Testis (tissue), 3 donors: ENCODE data around the gene SNTG2. TPM values are rescaled to one million over a fixed set of nuclear protein-coding genes. Genes with fewer than 3 reads are reported as not detected.

ENCODE experiments used
- DNase-seq: peaks from one replicate; pipeline ENCODE4 v3.0.0-alpha.2; 2019
- H3K27ac ChIP-seq, 2 donors: fragments of 200-600 bp; sonication (generic); one replicate each; pipeline ENCODE4 v1.5.1; 2019
- H3K27me3 ChIP-seq: fragments of 200-600 bp; sonication (generic); one replicate; pipeline ENCODE4 v1.5.1; 2019
- H3K36me3 ChIP-seq: fragments of 200-600 bp; sonication (generic); one replicate; pipeline ENCODE4 v1.5.1; 2017; ENCODE audit warnings: low read depth; ENCODE audit errors: missing control alignments
- H3K4me1 ChIP-seq: fragments of 200-600 bp; sonication (generic); one replicate; pipeline ENCODE4 v1.5.1; 2019
- H3K4me3 ChIP-seq, 2 donors: fragments of 200-600 bp; sonication (generic); one replicate each; pipeline ENCODE4 v1.5.1; 2017 to 2019
- H3K9me3 ChIP-seq: fragments of 200-600 bp; sonication (generic); one replicate; pipeline ENCODE4 v1.5.1; 2017
- POLR2A ChIP-seq: fragments of 450-650 bp; IDR thresholded peaks from one replicate; pipeline ENCODE4 v1.6.1; 2017; ENCODE audit warnings: antibody characterized with exemption, mild to moderate bottlenecking, moderate library complexity
- WGBS, 2 donors: methylation state at CpG; one replicate each; pipeline ENCODE4 v1.1.5; 2018; 5-methylcytosine and 5-hydroxymethylcytosine counted together
- intact Hi-C: fragments of 100-400 bp; cut with DNase I; formaldehyde crosslinking; loops from one replicate; pipeline ENCODE4 v1.15.1; 2023; ENCODE audit warnings: low total_unique reads
- polyA plus RNA-seq: library from polyadenylated mRNA; stranded (reverse); fragments of 350-450 nt; fragmentation: Illumina TruSeq; extraction: RNeasy Lipid Tissue Mini Kit (QIAGEN cat#74804); gene quantifications from one replicate; pipeline ENCODE4 v1.2.3, GENCODE V29; 2014; ENCODE audit warnings: low read depth, low replicate concordance; ENCODE audit not compliant: insufficient read depth
- total RNA-seq, 2 donors: library from RNA; depleted of rRNA; stranded (reverse); fragments of >200 nt; gene quantifications; one replicate each; pipeline ENCODE4 v1.2.3, GENCODE V29; 2016
- TF ChIP-seq, protein P1 (sequence below), 3 experiments: fragments of 450-650 bp in 2 of 3; fragments of 200-600 bp in 1 of 3; sonication (generic) in 1 of 3; IDR thresholded peaks; one replicate each; pipeline ENCODE4 v1.5.1; 2016 to 2019; ENCODE audit warnings: antibody characterized with exemption in 3 of 3, mild to moderate bottlenecking in 2 of 3, moderate library complexity in 1 of 3

The SNTG2 gene
- total and polyA plus RNA-seq, 3 donors from 2014 or later: 8.7 to 10.2 (median 9.1) TPM

DNA sequence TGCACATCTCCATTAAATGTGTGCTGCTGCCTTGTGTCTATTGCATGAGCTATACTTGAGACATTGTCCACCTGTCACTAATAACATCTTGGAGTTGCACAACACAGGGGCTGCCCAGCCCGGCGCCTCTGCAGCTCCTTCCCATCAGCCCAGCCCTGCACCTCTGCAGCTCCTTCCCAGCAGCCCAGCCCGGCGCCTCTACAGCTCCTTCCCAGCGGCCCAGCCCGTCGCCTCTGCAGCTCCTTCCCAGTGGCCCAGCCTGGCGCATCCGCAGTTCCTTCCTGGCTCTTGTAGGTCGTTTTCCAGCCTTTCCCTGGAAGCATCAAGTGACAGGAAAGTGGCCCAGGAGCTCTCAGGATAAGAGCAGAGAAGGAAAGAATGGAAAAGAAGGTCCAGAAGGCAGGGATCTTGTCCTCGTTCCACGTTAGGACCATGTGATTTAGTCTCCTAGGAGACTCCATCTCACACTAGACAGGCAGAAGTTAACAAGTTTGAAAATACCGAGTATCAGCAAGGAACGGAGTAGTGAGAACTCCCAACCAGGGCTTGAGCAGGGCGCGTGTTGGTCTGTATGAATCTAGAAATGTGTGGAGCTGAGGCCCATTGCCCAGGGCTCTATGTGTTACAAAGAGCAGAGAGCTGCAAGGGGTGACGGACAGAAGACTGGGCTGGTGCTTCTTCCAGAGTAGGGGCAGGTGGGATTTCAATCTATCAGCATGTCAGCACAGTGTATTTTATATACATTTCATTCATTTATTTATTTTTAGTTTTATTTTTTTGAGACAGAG lies 346.9 kb downstream of the SNTG2 start:
- 91% methylated on average over 17 of the region's 17 CpGs for WGBS, 2 donors
- TF ChIP-seq, protein P1, sequence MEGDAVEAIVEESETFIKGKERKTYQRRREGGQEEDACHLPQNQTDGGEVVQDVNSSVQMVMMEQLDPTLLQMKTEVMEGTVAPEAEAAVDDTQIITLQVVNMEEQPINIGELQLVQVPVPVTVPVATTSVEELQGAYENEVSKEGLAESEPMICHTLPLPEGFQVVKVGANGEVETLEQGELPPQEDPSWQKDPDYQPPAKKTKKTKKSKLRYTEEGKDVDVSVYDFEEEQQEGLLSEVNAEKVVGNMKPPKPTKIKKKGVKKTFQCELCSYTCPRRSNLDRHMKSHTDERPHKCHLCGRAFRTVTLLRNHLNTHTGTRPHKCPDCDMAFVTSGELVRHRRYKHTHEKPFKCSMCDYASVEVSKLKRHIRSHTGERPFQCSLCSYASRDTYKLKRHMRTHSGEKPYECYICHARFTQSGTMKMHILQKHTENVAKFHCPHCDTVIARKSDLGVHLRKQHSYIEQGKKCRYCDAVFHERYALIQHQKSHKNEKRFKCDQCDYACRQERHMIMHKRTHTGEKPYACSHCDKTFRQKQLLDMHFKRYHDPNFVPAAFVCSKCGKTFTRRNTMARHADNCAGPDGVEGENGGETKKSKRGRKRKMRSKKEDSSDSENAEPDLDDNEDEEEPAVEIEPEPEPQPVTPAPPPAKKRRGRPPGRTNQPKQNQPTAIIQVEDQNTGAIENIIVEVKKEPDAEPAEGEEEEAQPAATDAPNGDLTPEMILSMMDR (IDR thresholded peaks at IDR 0.05): no peak
- TF ChIP-seq POLR2A: no peak
- intact Hi-C loops: no loop called here
- H3K4me3 ChIP-seq: no peak overlapping the region
- H3K27me3 ChIP-seq: no peaks in the 10 kb centered on the region
- H3K4me1 ChIP-seq: no peaks in the 10 kb centered on the region
- no peak overlapping the region for H3K27ac ChIP-seq
- no peaks in the 10 kb centered on the region for H3K9me3 ChIP-seq
- H3K36me3 ChIP-seq: no peaks in the 10 kb centered on the region
- no peak for DNase-seq

DNA sequence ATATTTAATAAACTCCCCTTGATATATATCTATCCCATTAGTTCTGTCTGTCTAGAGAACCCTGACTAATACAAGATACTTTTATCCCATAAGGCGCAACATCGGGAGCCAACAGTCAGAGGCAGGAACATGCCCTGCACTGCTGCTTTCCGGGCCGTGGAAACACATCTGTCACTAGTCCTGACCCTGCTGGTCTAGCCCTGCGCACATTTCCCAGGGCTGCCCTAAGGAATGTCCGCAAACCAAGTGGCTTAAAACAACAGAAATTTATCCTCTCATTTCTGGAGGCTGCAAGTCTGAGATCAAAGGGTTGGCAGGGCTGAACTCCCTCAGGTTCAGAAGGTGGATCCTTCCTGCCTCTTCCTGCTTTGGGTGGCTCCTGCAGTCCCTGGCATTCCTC lies 348.4 kb downstream of the SNTG2 start:
- intact Hi-C loops: no loop called here
- Histone ChIP-seq H3K36me3 (no peaks in the 10 kb centered on the region), H3K27ac (no peak overlapping the region), H3K27me3 (no peaks in the 10 kb centered on the region), H3K4me1 (no peaks in the 10 kb centered on the region), H3K4me3 (no peak overlapping the region), H3K9me3 (no peaks in the 10 kb centered on the region)
- TF ChIP-seq POLR2A: no peak
- TF ChIP-seq, protein P1 (IDR thresholded peaks at IDR 0.05): no peak
- DNase-seq: no peak
- 96 to 97% methylated on average over 6 of the region's 6 CpGs for WGBS, 2 donors

DNA sequence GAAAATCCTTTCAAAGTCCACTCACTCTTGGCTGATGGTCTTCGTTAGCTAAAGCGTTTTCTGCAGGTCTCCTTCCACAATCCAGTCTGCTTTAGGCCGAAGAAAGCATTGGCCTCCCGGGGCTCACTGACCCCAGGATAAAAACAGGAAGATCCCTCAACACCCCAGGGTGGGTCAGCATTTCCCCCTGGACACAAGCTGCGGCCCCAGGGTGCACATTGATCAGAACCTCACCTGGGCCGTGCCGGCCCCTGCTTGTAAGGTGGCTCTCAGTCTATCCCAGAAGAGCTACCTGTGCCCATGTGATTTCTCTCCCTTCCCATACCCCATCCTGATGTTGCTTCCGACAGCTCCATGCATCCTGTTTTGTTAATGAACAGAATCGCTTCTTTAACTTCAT lies 349.6 kb downstream of the SNTG2 start:
- no peaks in the 10 kb centered on the region for H3K36me3 ChIP-seq
- no peak for DNase-seq

DNA sequence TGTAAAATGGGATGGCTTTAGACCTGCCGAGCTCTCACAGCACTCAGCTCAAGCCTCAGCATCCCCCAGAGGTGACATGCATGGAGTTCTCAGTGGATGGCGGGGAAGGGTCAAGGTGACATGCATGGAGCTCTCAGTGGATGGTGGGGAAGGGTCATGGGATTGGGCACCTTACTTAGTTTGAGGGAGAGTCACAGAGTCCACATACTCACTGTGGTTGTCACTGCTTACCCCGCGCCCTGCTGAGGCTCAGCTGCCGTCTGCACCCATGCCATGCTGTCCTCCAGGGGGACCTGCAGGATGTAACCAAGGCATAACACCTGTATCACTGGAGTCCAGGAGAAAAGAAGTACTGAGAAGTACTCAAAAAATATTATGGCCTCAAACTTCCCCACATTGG lies 350.4 kb downstream of the SNTG2 start:
- TF ChIP-seq, protein P1 (IDR thresholded peaks at IDR 0.05): no peak
- TF ChIP-seq POLR2A: no peak
- Histone ChIP-seq H3K4me1 (no peaks in the 10 kb centered on the region), H3K27ac (no peak overlapping the region), H3K27me3 (no peaks in the 10 kb centered on the region), H3K36me3 (no peaks in the 10 kb centered on the region), H3K9me3 (no peaks in the 10 kb centered on the region), H3K4me3 (no peak overlapping the region)
- 90 to 97% methylated on average over 4 to 5 of the region's 5 CpGs for WGBS, 2 donors
- DNase-seq: no peak
- intact Hi-C loops: no loop called here

More for the DNA sequence above, 349.6 kb downstream of the SNTG2 start:
- Histone ChIP-seq H3K9me3 (no peaks in the 10 kb centered on the region), H3K27ac (no peak overlapping the region), H3K4me1 (no peaks in the 10 kb centered on the region), H3K4me3 (no peak overlapping the region), H3K27me3 (no peaks in the 10 kb centered on the region)
- WGBS, 2 donors: 94 to 97% methylated on average over 9 of the region's 9 CpGs
- TF ChIP-seq POLR2A: no peak
- TF ChIP-seq, protein P1 (IDR thresholded peaks at IDR 0.05): no peak
- intact Hi-C loops: no loop called here
